K562 (cell line): Measurements from ENCODE around the gene GABARAPL2.

Source experiments
- ARHGAP35 ChIP-seq: fragments of 450-650 bp; IDR thresholded peaks from 2 replicates; pipeline ENCODE4 v1.6.1; 2018; ENCODE audit not compliant: partially characterized antibody
- GATAD2B ChIP-seq: fragments of 450-650 bp; IDR thresholded peaks from 2 replicates; pipeline ENCODE4 v1.6.1; 2017; ENCODE audit warnings: mild to moderate bottlenecking, borderline replicate concordance
- USF1 ChIP-seq: sonication (generic); formaldehyde crosslinking; IDR thresholded peaks from 2 replicates; pipeline ENCODE4 v1.9.0; 2022; ENCODE audit warnings: mild to moderate bottlenecking, missing genetic modification reagents

- no peak for TF ChIP-seq ARHGAP35
- TF ChIP-seq GATAD2B = no peak
- TF ChIP-seq USF1 (CRISPR knock-in tag) = no peak
These were observed 24.9 kb upstream of the GABARAPL2 start for GRCh38 chr16:75541236-75541635.
